NCI-H82 treated with DMSO at 0.1 percent for 48 hours (cell line): ENCODE data around the gene ICAM4.
A peak's percentile ranks its signal among the peaks of the same experiment; 100 is the strongest.

ENCODE experiments used
- DNase-seq: peaks from one replicate; lab custom pipeline; 2025; ENCODE audit not compliant: unreplicated experiment; lab: John Stamatoyannopoulos, UW

ICAM4 gene

GRCh38 chr19:10290357-10290875 lies 3.7 kb downstream of the ICAM4 start:
- no peak for DNase-seq

- DNase-seq, result no peak
Measured at GRCh38 chr19:10290876-10291553, 4.3 kb downstream of the ICAM4 start.

- DNase-seq, result no peak
Measured at GRCh38 chr19:10291554-10292205, 4.9 kb downstream of the ICAM4 start.

- DNase-seq, result peak; percentile 95
Measured at GRCh38 chr19:10292206-10292788, 5.5 kb downstream of the ICAM4 start.

GRCh38 chr19:10292789-10293636 lies 6.3 kb downstream of the ICAM4 start:
- no peak for DNase-seq

- no peak for DNase-seq
Measured at GRCh38 chr19:10293637-10294367, 7.0 kb downstream of the ICAM4 start.

- no peak for DNase-seq
Measured at GRCh38 chr19:10294368-10294697, 7.6 kb downstream of the ICAM4 start.

- DNase-seq, result no peak
Measured at GRCh38 chr19:10295305-10295846, 8.6 kb downstream of the ICAM4 start.

- no peak for DNase-seq
Measured at GRCh38 chr19:10295847-10296591, 9.3 kb downstream of the ICAM4 start.

GRCh38 chr19:10299545-10300458 lies 13.0 kb downstream of the ICAM4 start:
- peak; percentile 30 for DNase-seq

GRCh38 chr19:10305139-10305806 lies 18.5 kb downstream of the ICAM4 start:
- DNase-seq, result peak; percentile 36

GRCh38 chr19:10306327-10306726 lies 19.6 kb downstream of the ICAM4 start:
- no peak for DNase-seq

- DNase-seq, result no peak
Measured at GRCh38 chr19:10309423-10309822, 22.7 kb downstream of the ICAM4 start, which contains the start of gene ZGLP1. ZGLP1 (minus strand) TSS chr19:10309815.

- DNase-seq, result peak; percentile 33
Measured at GRCh38 chr19:10315335-10316214, 28.8 kb downstream of the ICAM4 start, which contains the start of gene FDX2. FDX2 (minus strand) TSS chr19:10316015; CDS start chr19:10315996, 19 bp downstream.

GRCh38 chr19:10316229-10317044 lies 29.7 kb downstream of the ICAM4 start:
- DNase-seq, result no peak
